Left ventricle myocardium inferior (tissue), 1 donor: ENCODE results near the gene ZNF865. TPM values are rescaled to one million over a fixed set of nuclear protein-coding genes. Genes with fewer than 3 reads are reported as not detected.
"Not testable (repeated sequence)": the region's sequence is repeated elsewhere in the genome, so short reads cannot be mapped to it uniquely, and the experiment has no call there.

Source experiments
- DNase-seq: peaks from one replicate; pipeline ENCODE4 v3.0.0-alpha.2; 2020
- H3K27ac ChIP-seq: fragments of 200-600 bp; replicated peaks from 2 replicates; pipeline ENCODE4 v1.8.0; 2021
- H3K27me3 ChIP-seq: fragments of 200-600 bp; 2 replicates; pipeline ENCODE4 v1.8.0; 2021; ENCODE audit warnings: low read depth
- H3K36me3 ChIP-seq: fragments of 200-600 bp; 2 replicates; pipeline ENCODE4 v1.8.0; 2021
- H3K4me1 ChIP-seq: fragments of 200-600 bp; 2 replicates; pipeline ENCODE4 v1.8.0; 2021
- H3K4me3 ChIP-seq: fragments of 200-600 bp; 2 replicates; pipeline ENCODE4 v1.8.0; 2021; ENCODE audit warnings: mild to moderate bottlenecking, moderate library complexity
- H3K9me3 ChIP-seq: fragments of 200-600 bp; replicated peaks from 2 replicates; pipeline ENCODE4 v1.8.0; 2021
- intact Hi-C: fragments of 100-400 bp; cut with micrococcal nuclease; formaldehyde crosslinking; loops from one replicate; pipeline ENCODE4 v1.11.0; 2022
- long read RNA-seq: library from polyadenylated mRNA; unstranded; transcript quantifications from one replicate; pipeline ENCODE4 v2.0.0, GENCODE V29; 2021
- total RNA-seq: library from RNA; stranded (reverse); fragmentation: NEBNext Ultra II Directional; extraction: Animal tissue kit (Norgen Biotek cat#: 25700); gene quantifications from one replicate; pipeline ENCODE4 v1.2.1, GENCODE V29; 2021
- TF ChIP-seq, protein P1 (sequence below): fragments of 200-600 bp; IDR thresholded peaks from 2 replicates; pipeline ENCODE4 v1.8.0; 2021; ENCODE audit warnings: antibody characterized with exemption, mild to moderate bottlenecking, borderline replicate concordance
- donor health status: DM: no; HTN: yes; CAD: no; lungs with severe emphysema.

ZNF865 gene
- 17.0 TPM for total RNA-seq
- long read RNA-seq, partial matches to known transcripts = 16 of 16 reads
- long read RNA-seq, other reads (novel, unspliced or antisense) = 0 of 16 reads

DNA sequence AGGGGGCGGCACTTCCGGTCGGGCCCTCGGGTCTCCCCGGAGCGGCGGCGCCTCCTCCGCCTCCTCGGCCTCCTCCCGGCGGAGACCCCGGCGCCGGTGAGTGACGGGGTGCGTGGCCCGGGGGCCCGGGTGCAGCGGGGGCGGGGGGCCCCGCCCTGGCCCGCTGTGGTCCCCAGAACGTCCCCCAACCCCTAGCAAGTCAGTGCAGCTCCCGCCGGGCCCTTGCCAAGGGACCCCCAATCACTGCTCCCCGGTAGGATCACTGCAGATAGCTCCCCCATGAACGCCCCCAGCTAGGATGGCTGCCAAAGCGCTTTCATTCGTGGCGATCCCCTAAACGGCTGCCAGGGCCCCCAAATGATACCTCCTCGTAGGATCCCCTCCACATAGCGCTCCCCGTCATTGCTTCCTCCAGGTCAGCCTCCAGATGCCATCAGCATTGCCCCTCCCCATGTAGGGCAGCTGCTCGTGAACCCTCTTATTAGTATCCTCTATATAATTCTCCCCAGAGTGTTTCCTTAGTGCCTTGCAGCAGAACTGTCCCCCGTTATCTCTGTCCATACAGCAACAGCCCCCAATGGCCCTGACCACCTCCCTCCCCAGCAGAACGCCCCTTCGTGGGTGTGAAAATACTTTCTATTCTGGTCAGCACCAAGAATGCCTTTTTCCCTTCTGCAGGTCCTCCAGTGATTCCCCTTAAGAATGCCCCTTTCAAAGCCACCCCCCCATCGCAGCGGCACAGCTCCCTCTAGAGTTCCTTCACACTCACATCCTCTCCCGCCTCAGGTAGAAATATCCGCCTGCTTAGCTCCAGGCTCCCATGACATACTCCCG is at the start of gene ZNF865:
Gene ZNF865, plus strand, starts transcription at position 11 of the 834 bp plus-strand sequence. CDS start 7,972 bp downstream, outside the sequence.
- peaks cover 58% of the 10 kb centered on the region for H3K4me1 ChIP-seq
- peaks cover 18% of the 10 kb centered on the region for H3K36me3 ChIP-seq
- DNase-seq = peak; percentile 72
- intact Hi-C loops = loop anchor here (5.0 kb wide), 1 partner anchor 89 kb away; no protein-coding TSS in a partner anchor
- TF ChIP-seq, protein P1, sequence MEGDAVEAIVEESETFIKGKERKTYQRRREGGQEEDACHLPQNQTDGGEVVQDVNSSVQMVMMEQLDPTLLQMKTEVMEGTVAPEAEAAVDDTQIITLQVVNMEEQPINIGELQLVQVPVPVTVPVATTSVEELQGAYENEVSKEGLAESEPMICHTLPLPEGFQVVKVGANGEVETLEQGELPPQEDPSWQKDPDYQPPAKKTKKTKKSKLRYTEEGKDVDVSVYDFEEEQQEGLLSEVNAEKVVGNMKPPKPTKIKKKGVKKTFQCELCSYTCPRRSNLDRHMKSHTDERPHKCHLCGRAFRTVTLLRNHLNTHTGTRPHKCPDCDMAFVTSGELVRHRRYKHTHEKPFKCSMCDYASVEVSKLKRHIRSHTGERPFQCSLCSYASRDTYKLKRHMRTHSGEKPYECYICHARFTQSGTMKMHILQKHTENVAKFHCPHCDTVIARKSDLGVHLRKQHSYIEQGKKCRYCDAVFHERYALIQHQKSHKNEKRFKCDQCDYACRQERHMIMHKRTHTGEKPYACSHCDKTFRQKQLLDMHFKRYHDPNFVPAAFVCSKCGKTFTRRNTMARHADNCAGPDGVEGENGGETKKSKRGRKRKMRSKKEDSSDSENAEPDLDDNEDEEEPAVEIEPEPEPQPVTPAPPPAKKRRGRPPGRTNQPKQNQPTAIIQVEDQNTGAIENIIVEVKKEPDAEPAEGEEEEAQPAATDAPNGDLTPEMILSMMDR = peak; percentile 76
- H3K4me3 ChIP-seq = peak within 1 kb of the TSS; percentile 89
- H3K27ac ChIP-seq = peak within 1 kb of the TSS; percentile 98
- no peaks in the 10 kb centered on the region for H3K9me3 ChIP-seq
- H3K27me3 ChIP-seq = no peaks in the 10 kb centered on the region

- intact Hi-C loops = no loop called here
- no peak overlapping the region for H3K4me3 ChIP-seq
- no peak overlapping the region for H3K27ac ChIP-seq
- H3K27me3 ChIP-seq = peaks cover 8% of the 10 kb centered on the region
- TF ChIP-seq, protein P1 = no peak
- H3K9me3 ChIP-seq = no peaks in the 10 kb centered on the region
- DNase-seq = no peak
- no peaks in the 10 kb centered on the region for H3K36me3 ChIP-seq
- H3K4me1 ChIP-seq = peaks cover 8% of the 10 kb centered on the region
Observed at GRCh38 chr19:55559684-55560083, 45.8 kb upstream of the ZNF865 start.

DNA sequence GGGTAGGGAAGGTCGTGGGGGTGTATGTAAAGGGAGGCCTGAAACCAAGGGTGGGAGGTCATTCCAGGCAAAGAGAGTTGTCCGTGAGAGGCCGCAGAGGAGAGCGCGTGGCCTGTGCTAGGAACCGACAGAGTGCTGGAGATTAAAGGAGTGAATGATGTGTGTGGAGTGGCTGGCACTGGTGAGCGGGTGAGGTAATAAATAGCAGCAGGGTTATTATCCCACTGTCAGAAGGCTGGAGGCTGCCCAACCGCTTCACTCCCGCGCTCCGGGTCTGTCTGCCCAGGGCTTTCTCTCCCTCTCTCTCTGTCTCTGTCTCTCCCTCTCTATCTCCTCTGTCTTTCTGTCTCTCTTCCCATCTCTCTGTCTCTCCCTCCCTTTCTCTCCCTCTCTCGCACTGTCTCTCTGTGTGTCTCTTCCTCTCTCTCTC is 42.2 kb upstream of the ZNF865 start:
- TF ChIP-seq, protein P1 = no peak
- Histone ChIP-seq H3K4me1 (peaks cover 8% of the 10 kb centered on the region), H3K4me3 (peak overlapping the region; percentile 58), H3K27me3 (peaks cover 14% of the 10 kb centered on the region), H3K36me3 (no peaks in the 10 kb centered on the region), H3K27ac (peak overlapping the region; percentile 89), H3K9me3 (no peaks in the 10 kb centered on the region)
- intact Hi-C loops = no loop called here
- DNase-seq = peak; percentile 79

- DNase-seq = no peak
- no peaks in the 10 kb centered on the region for H3K36me3 ChIP-seq
- H3K9me3 ChIP-seq = no peaks in the 10 kb centered on the region
- H3K4me3 ChIP-seq = no peak overlapping the region
- intact Hi-C loops = no loop called here
- H3K4me1 ChIP-seq = peaks cover 8% of the 10 kb centered on the region
- TF ChIP-seq, protein P1 = no peak
- no peak overlapping the region for H3K27ac ChIP-seq
- H3K27me3 ChIP-seq = peaks cover 14% of the 10 kb centered on the region
Observed at GRCh38 chr19:55566823-55567222, 38.6 kb upstream of the ZNF865 start.

DNA sequence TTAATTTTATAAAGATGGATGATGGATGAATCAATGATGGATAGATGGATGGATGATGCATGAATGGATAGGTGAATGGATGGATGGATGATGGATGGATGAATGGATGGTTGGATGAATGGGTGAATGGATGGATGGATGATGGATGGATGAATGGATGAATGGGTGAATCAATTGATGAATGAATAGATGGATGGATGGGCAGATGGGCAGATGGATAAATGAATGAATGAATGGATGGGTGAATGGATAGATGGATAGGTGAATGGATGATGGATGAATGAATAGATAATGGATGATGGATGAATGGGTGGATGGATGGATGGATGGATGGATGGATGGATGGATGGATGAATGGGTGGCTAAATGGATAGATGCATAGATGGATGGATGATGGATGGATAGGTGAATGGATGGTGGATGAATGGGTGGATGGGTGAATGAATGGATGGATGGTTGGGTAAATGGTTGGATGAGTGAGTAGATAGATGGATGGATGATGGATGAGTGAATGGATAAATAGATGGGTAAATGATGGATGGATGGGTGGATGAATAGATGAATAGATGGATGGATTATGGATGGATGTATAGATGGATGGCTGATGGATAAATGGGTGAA is 37.6 kb upstream of the ZNF865 start:
- no peak overlapping the region for H3K27ac ChIP-seq
- H3K9me3 ChIP-seq = no peaks in the 10 kb centered on the region
- intact Hi-C loops = no loop called here
- H3K27me3 ChIP-seq = peaks cover 14% of the 10 kb centered on the region
- H3K4me3 ChIP-seq = no peak overlapping the region
- peaks cover 3% of the 10 kb centered on the region for H3K4me1 ChIP-seq
- TF ChIP-seq, protein P1 = no peak
- no peak for DNase-seq
- no peaks in the 10 kb centered on the region for H3K36me3 ChIP-seq

DNA sequence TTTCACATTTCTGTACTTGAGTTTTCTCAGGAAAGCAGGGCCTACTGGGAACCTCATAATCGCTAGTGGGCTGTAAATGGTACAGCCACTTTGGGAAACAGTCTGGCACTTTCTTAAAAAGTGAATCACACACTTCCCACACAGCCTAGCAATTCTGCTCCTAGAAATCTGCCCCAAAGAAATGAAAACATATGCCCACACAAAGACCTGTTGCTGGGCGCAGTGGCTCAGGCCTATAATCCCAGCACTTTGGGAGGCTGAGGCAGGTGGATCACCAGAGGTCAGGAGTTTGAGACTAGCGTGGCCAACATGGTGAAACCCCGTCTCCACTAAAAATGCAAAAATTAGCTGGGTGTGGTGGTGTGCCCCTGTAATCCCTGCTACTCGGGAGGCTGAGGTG is 36.0 kb upstream of the ZNF865 start:
- H3K4me1 ChIP-seq, H3K27me3 ChIP-seq, H3K4me3 ChIP-seq, DNase-seq, H3K27ac ChIP-seq, H3K36me3 ChIP-seq, H3K9me3 ChIP-seq, intact Hi-C loops: not testable (repeated sequence)

- intact Hi-C loops, H3K4me1 ChIP-seq, H3K27me3 ChIP-seq, H3K4me3 ChIP-seq, H3K9me3 ChIP-seq, DNase-seq, H3K27ac ChIP-seq: not testable (repeated sequence)
- H3K36me3 ChIP-seq = peaks cover 25% of the 10 kb centered on the region
Observed at GRCh38 chr19:55573929-55574328, 31.5 kb upstream of the ZNF865 start.
